ENCODE results near the gene CHML.

GRCh38 chr1:241591736-241592135, 48.4 kb downstream of the CHML start:
- TF ChIP-seq REST (IDR thresholded peaks at IDR 0.05; ENCODE audit: insufficient read depth in 1 of 2, low read depth in 2 of 2, low read length in 2 of 2): no peak
- TF ChIP-seq POLR2AphosphoS5 (IDR thresholded peaks at IDR 0.05; ENCODE audit: low read depth, low read length): no peak
